Activated T-helper 1 cell treated with anti-CD3 and anti-CD28 coated beads, Interleukin-2, amount 50 U/mL, for 16 hours (primary cell): Measurements from ENCODE around the gene FGD3.
"Not testable (repeated sequence)": the region's sequence is repeated elsewhere in the genome, so short reads cannot be mapped to it uniquely, and the experiment has no call there.

Experiments
- DNase-seq, 2 donors: peaks; one replicate each; pipeline ENCODE4 v3.0.0-alpha.2; 2020; ENCODE audit warnings: low read depth in 1 of 2, low spot score in 1 of 2

Gene FGD3

GRCh38 chr9:92947268-92948037 lies at the start of gene FGD3:
FGD3 (plus strand) TSS chr9:92947523; CDS start chr9:92976257, 28,734 bp downstream.
- peak in 1 of 2 donors; percentile 29 for DNase-seq

DNA sequence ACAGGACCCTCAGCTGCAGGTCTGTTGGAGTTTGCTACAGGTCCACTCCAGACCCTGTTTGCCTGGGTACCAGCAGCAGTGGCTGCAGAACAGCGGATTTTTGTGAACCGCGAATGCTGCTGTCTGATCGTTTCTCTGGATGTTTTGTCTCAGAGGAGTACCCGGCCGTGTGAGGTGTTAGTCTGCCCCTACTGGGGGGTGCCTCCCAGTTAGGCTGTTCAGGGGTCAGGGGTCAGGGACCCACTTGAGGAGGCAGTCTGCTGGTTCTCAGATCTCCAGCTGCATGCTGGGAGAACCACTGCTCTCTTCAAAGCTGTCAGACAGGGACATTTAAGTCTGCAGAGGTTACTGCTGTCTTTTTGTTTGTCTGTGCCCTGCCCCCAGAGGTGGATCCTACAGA lies 42.2 kb upstream of the FGD3 start:
- not testable (repeated sequence) for DNase-seq

DNA sequence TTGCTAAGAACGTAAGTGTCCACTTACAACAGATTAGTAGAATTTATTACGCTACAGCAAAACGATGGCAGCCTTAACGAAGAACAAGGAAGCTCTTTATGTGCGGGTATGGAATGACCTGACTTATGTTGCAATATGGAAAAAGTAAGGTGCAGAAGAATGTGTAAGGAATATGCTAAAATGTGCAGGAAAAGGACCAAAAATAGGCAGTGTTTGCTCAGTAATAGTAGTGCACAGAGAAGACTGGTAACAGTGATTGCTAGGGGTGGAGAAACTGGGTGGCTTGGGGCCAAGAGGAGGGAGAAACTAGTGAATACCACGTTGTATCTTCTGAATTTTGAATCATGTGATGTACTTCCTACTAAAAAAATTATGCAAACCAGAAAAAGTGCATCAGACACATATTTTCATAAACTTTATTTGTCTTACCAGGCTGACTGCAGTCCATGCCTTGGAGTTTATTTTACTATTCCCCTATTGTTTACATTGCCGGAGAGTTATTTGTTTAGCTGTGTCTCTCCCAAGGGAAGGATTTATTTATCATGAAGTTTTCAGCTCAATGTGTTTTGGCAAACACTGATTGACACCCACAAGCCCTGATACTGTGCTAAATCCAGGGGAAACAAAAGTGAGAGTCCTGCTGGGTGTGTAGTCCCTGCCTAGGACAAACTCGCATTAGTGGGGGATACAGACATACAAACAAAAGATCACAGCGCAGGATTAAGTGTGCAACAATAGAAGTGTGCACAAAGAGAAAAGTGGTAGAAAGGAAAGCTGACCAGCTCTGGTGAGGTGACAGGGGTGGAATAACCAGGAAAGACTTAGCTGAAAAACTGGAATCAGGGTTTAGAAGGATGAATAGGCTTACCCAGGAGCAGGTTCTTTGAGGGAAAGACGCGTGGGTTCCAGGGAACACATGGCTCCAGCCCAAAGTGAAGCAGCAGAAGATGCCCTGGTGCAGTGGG lies 35.5 kb upstream of the FGD3 start:
- DNase-seq: no peak

GRCh38 chr9:92917176-92917800 lies 30.0 kb upstream of the FGD3 start:
- DNase-seq: no peak

DNA sequence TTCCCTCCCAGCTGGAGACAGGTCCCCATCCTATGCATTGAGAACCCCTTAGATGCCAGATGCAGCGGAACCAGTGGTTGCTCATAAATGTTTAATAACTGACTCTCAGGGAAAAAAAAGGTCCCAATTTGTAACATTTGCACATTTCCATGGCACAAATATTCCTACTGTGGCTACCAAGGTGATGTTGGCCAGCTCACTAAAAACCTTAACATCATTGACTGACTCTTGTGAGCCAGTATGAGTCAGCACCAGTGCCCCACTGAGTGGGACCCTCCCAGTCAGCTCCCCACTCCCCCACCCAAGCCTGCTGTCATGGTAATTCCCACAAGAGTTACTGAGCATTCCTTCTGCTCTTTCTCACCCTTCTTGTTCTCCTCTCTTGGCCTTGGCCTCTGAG lies 26.9 kb upstream of the FGD3 start:
- DNase-seq: no peak

DNA sequence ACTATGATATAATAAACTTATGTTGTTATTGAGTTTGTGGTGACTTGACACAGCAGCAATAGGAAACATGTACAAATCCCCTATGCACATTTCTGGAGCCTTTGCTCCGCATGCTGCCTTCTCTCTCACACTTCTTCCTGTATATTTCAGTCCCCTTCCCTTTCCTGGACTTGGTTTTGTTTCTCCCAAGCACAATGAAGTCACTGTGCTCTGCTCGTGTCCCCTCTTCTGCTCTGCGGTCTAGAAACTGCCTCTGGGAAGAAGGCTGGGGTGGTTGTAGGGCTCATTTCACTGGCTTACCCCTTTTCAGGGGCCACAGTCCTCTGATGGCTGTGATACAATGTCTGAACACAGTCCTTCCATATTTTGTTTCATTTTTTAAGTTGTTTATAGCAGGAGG lies 15.7 kb upstream of the FGD3 start:
- DNase-seq: no peak

DNA sequence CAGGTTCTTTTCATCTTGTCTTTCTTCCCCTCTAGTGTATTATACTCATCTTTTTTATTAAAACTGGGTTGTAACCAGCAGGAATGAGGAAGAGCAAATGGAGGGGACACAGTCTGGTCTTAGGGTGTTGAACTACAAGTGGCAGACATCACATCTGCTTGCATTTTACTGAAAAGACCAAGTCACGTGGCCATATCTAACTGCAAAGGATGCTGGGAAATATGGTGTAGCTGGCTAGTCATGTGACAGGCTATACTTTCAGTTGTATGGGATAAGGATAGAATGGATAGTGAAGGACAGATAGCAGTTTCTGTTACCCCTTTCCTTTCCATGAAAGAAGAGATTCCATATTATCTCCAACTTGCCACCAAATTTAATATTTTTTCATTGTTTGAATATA lies 13.0 kb upstream of the FGD3 start:
- DNase-seq: no peak

DNA sequence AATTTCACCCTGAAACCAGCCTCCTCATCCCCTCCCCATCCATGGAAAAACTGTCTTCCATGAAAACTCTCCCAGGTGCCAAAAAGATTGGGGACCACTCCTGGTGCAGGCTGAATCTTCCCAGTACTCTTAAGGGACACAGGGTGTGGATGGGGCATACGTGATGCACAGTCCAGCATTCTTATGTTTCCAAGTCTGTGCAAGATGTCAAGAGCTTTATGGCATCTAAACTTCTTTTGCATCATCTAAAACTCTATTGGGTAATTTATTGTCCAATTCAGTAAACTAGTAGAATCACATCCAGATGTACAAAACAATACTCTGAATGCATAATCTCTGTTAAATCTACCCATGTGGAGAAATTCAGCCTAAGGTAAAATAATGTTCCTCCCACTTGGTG lies 9.3 kb upstream of the FGD3 start:
- DNase-seq: no peak

- DNase-seq: no peak
Measured at GRCh38 chr9:92941861-92942260, 5.5 kb upstream of the FGD3 start.

- no peak for DNase-seq
Measured at GRCh38 chr9:92942688-92943616, 4.4 kb upstream of the FGD3 start.

DNA sequence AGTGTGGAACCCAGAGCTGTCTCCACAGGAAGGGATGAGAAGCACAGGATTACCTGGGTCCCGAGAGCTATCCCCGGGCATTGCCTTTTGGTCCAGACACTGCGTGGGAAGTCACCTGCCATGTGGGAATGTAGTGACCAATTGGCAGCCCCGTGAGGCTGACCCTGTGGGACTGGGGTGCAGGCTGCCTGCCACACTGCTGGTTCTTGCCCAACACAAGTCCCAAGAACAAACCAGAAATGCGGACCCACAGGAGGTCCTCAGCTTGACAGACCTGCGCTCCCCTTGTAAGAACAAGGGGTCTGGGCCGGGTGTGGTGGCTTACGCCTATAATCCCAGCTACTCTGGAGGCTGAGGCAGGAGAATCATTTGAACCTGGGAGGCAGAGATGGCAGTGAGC lies 2.4 kb upstream of the FGD3 start:
- DNase-seq: no peak

DNA sequence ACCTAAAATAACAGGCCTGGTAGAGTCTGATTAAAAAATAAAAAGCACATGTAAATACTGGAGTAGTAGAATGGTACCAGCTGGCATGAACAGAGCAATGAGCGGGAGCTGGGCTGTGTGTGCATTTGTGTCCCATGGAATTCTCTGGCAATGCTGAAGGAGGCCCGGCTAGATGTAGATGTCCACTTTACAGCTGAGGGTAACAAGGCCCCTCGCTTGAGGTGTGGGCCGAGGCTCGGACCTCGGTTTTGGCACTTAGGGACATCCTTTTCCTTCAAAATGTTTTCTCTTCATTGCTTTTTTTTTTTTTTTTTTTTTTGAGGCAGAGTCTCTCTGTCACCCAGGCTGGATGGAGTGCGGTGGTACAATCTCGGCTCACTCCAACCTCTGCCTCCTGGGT lies 1.5 kb upstream of the FGD3 start:
- no peak for DNase-seq

- no peak for DNase-seq
Measured at GRCh38 chr9:92948038-92948534, 763 bp downstream of the FGD3 start.

DNA sequence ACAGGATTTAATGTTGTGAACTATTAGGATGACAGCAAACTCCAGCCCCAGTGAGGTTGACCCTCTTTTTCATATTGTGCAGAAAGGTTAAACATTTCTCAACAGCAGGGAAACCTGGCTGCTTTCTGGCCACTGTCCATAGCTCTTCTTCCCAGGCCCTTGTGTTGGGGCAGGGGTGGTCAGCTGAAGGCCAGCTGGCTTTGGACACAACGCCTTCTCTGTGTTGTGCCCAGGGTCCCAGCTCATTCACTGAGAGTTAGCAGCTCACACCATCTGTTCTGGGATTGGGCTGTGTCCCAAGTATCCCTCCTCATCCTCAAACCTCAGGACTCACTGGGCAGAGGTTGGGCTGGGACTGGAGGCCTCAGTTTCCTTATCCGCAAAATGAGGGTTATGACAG lies 1.3 kb downstream of the FGD3 start:
- no peak for DNase-seq

GRCh38 chr9:92949266-92949982 lies 2.1 kb downstream of the FGD3 start:
- DNase-seq: no peak

DNA sequence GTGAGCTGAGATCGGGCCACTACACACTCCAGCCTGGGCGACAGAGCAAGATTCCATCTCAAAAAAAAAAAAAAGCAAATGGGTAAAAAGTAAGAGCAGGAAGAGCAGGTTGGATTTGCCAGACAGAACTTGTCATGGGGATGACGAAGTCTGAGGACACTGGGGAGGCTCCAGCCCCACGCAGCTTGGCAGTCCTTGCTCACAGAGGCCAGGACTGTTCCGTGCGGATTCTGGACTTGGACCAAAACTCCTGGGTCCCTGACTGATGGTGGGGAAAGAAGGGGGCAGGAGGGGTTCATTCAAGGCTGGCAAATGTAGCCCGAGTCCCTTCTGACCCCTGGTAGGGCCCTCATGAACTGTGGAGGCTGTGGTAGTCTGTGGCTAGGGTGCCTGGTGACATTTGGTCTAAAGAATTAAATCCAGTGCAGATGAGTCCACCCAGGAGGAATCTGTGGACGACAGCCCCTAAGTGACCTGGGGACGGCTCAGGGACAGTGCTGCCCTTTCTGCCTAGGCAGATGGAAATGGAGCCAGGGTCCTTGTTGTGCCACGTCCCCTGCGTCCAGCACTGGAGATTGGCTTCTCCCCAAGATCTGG lies 3.1 kb downstream of the FGD3 start:
- no peak for DNase-seq

DNA sequence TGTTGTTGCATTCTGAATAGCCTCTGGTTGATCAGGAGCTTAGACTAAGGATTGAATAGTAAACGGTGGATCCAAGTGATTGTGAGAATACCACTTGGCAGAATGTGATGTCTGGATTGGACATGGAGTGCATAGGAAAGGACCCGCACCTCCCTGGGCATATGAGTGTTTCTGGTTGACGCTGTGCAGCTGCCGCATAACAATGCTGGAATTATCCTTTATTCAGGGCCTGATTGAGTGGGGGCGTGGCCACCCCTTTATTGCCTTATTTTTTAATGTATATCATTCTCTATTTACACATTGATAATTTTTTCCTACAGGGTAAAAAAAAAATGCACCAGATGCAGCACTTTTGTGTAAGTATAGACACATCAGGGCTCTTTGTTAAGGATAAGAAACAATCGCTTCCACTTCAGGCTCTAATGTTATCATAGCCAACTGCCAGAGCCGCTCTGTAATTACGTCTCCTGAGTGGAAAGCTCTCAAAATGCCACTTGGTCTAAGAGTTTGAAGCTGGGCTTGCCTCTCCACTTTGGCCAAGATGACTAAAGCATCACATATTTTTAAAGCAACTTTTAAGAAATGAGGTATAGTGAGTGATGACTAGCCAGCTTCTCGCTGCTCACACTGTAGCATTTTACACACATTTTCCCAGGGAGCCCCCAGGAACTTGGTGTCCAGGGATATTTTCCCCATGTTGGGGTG lies 5.7 kb downstream of the FGD3 start:
- no peak for DNase-seq

DNA sequence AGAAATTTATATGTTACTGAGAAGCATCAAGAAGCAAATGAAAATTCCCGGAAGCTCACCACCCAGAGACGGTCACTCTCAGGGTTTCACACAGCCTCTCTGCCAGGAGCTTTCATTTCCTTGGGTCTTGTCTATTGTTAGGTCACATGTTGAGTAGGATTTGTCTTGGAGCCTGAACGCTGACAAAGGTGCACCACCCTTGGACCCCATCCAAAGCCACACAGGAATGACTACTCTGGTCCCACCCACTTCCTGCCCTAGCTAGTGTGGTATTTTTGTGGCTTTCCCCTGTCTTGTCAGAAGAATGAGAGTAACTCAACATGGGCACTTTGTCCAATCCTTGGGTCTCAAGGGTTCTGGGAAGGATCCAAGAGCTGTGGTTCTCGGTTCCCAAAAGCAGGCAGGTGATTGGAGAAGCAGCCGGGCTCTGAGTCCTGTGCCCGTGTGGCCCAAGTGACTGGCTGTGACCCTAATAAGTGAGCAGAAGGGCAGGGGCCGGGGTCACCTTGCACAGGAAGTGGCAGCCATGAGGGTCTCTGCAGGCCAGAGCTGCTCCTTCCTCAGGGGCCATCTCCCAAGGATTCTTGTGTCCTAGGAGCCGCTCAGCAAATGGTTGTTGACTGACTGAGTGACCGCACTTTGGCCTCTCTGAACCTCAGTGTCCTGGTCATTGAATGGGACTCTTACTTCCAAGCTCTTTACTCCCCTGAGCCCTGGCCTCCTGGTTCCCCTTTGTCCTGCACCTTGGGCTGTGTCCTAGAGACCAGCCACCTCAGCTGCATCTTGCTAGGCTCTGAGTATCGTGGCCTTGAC lies 6.9 kb downstream of the FGD3 start:
- peak; percentile 61 to 73 for DNase-seq
